Endometrial microvascular endothelial cells (primary cell): Measurements from ENCODE around the gene CHRNA3. TPM values are rescaled to one million over a fixed set of nuclear protein-coding genes. Genes with fewer than 3 reads are reported as not detected.
"Not testable (repeated sequence)": the region's sequence is repeated elsewhere in the genome, so short reads cannot be mapped to it uniquely, and the experiment has no call there.

Experiments
- in situ Hi-C: cut with HindIII; loops from 2 replicates; pipeline ENCODE4 v1.10.0; 2017; ENCODE audit warnings: low sequenced_read_pairs, low pct_unique_long_range_greater_than_20kb; ENCODE audit errors: inconsistent ontology term
- total RNA-seq: library from RNA; depleted of rRNA; stranded (reverse); fragments of >200 nt; gene quantifications from one replicate; pipeline ENCODE4 v1.2.3, GENCODE V29; 2015; ENCODE audit errors: inconsistent ontology term

CHRNA3 gene
- total RNA-seq, 1 donor from 2014 or later, result not detected

- in situ Hi-C loops, result no loop called here
Observed at GRCh38 chr15:78620021-78620526, 722 bp downstream of the CHRNA3 start.

- in situ Hi-C loops, result no loop called here
Observed at GRCh38 chr15:78619022-78619950, 1.5 kb downstream of the CHRNA3 start.

- in situ Hi-C loops, result no loop called here
Observed at GRCh38 chr15:78618490-78618934, 2.3 kb downstream of the CHRNA3 start.

GRCh38 chr15:78618064-78618463, 2.7 kb downstream of the CHRNA3 start:
- in situ Hi-C loops, result no loop called here

GRCh38 chr15:78617516-78617915, 3.3 kb downstream of the CHRNA3 start:
- in situ Hi-C loops, result no loop called here

- in situ Hi-C loops, result no loop called here
Observed at GRCh38 chr15:78617076-78617475, 3.7 kb downstream of the CHRNA3 start.

- in situ Hi-C loops, result no loop called here
Observed at GRCh38 chr15:78616506-78616905, 4.3 kb downstream of the CHRNA3 start.

GRCh38 chr15:78615151-78615589, 5.6 kb downstream of the CHRNA3 start:
- in situ Hi-C loops, result no loop called here

GRCh38 chr15:78614021-78614420, 6.8 kb downstream of the CHRNA3 start:
- in situ Hi-C loops, result no loop called here

- in situ Hi-C loops, result not testable (repeated sequence)
Observed at GRCh38 chr15:78609551-78609950, 11.2 kb downstream of the CHRNA3 start.

- in situ Hi-C loops, result no loop called here
Observed at GRCh38 chr15:78605680-78606079, 15.1 kb downstream of the CHRNA3 start.

- in situ Hi-C loops, result no loop called here
Observed at GRCh38 chr15:78605201-78605600, 15.6 kb downstream of the CHRNA3 start.

GRCh38 chr15:78604420-78604819, 16.4 kb downstream of the CHRNA3 start:
- in situ Hi-C loops, result no loop called here

GRCh38 chr15:78603467-78603866, 17.3 kb downstream of the CHRNA3 start:
- in situ Hi-C loops, result no loop called here

GRCh38 chr15:78599189-78599588, 21.6 kb downstream of the CHRNA3 start:
- in situ Hi-C loops, result no loop called here

- in situ Hi-C loops, result no loop called here
Observed at GRCh38 chr15:78598348-78598747, 22.4 kb downstream of the CHRNA3 start.

GRCh38 chr15:78597583-78597982, 23.2 kb downstream of the CHRNA3 start:
- in situ Hi-C loops, result no loop called here

GRCh38 chr15:78574944-78575343, 45.9 kb downstream of the CHRNA3 start:
- in situ Hi-C loops, result no loop called here

GRCh38 chr15:78573416-78573815, 47.4 kb downstream of the CHRNA3 start:
- in situ Hi-C loops, result no loop called here

- in situ Hi-C loops, result no loop called here
Observed at GRCh38 chr15:78571382-78571781, 49.4 kb downstream of the CHRNA3 start.
